PC-3 (cell line): ENCODE measurements around the gene CLRN3. TPM values are rescaled to one million over a fixed set of nuclear protein-coding genes. Genes with fewer than 3 reads are reported as not detected.

Source experiments
- ATAC-seq: fragments of 200-7000 bp; cut with Tn5 transposase; 2 replicates; pipeline ENCODE4 v1.9.1; 2020; ENCODE audit warnings: mild to moderate bottlenecking, moderate library complexity
- BruUV-seq: library from RNA; stranded (reverse); fragments of 400-500 nt; replicated peaks from 2 replicates; lab custom pipeline; 2021; lab: Mats Ljungman, UMichigan
- CTCF ChIA-PET: fragments of 300-600 bp; sonication (Branson Sonifier 250); formaldehyde crosslinking; loops from one replicate; lab custom pipeline; 2022; ENCODE audit warnings: antibody characterized with exemption; lab: Charles Lee
- POLR2A ChIA-PET: fragments of 300-600 bp; sonication (Branson Sonifier 250); formaldehyde crosslinking; loops from one replicate; lab custom pipeline; 2022; ENCODE audit warnings: antibody characterized with exemption; ENCODE audit not compliant: unreplicated experiment; lab: Charles Lee
- DNase-seq: peaks from one replicate; pipeline ENCODE4 v3.0.0-alpha.2; 2015
- H2AFZ ChIP-seq: fragments of 300-600 bp; sonication (generic); 2 replicates; pipeline ENCODE4 v1.6.0; 2016; ENCODE audit warnings: antibody characterized with exemption, low read length
- H3F3A ChIP-seq: fragments of 300-600 bp; sonication (generic); one replicate; pipeline ENCODE4 v1.6.0; 2017; ENCODE audit warnings: antibody characterized with exemption, low read length, control low read depth, mild to moderate bottlenecking; ENCODE audit not compliant: unreplicated experiment
- H3K27ac ChIP-seq: fragments of 300-600 bp; sonication (generic); 2 replicates; pipeline ENCODE4 v1.5.1; 2016; ENCODE audit warnings: mild to moderate bottlenecking, low read length
- H3K27me3 ChIP-seq: fragments of 300-600 bp; sonication (generic); 2 replicates; pipeline ENCODE4 v1.6.1; 2016; ENCODE audit warnings: low read length, mixed read lengths
- H3K36me3 ChIP-seq: fragments of 300-600 bp; sonication (generic); 2 replicates; pipeline ENCODE4 v1.6.1; 2016; ENCODE audit warnings: low read depth, mixed run types, low read length, mixed read lengths
- H3K4me1 ChIP-seq: fragments of 300-600 bp; sonication (generic); 2 replicates; pipeline ENCODE4 v1.5.1; 2016; ENCODE audit warnings: low read length; ENCODE audit not compliant: insufficient read depth
- H3K4me2 ChIP-seq: fragments of 300-600 bp; sonication (generic); 2 replicates; pipeline ENCODE4 v1.6.0; 2016; ENCODE audit warnings: low read length
- H3K4me3 ChIP-seq: fragments of 300-600 bp; sonication (generic); 2 replicates; pipeline ENCODE4 v1.5.1; 2016; ENCODE audit warnings: mild to moderate bottlenecking, low read length, mixed read lengths
- H3K79me2 ChIP-seq: fragments of 300-600 bp; sonication (generic); 2 replicates; pipeline ENCODE4 v1.6.1; 2017; ENCODE audit warnings: low read length, mixed read lengths
- H3K9ac ChIP-seq: fragments of 300-600 bp; sonication (generic); 2 replicates; pipeline ENCODE4 v1.6.0; 2016; ENCODE audit warnings: mild to moderate bottlenecking, low read length
- H3K9me2 ChIP-seq: fragments of 300-600 bp; sonication (generic); replicated peaks from 2 replicates; pipeline ENCODE4 v1.6.1; 2016; ENCODE audit warnings: mixed run types, low read length, mixed read lengths
- H3K9me3 ChIP-seq: fragments of 300-600 bp; sonication (generic); 2 replicates; pipeline ENCODE4 v1.6.1; 2016; ENCODE audit warnings: low read length, mixed read lengths
- H4K20me1 ChIP-seq: fragments of 300-600 bp; sonication (generic); 2 replicates; pipeline ENCODE4 v1.6.1; 2016; ENCODE audit warnings: low read length, mixed read lengths
- CTCF ChIP-seq: fragments of 300-600 bp; sonication (generic); conservative IDR thresholded peaks from 2 replicates; pipeline ENCODE4 v1.5.1; 2017; ENCODE audit warnings: antibody characterized with exemption, low read depth, mild to moderate bottlenecking, low read length
- EZH2 ChIP-seq: fragments of 300-600 bp; sonication (generic); IDR thresholded peaks from one replicate; pipeline ENCODE4 v1.6.1; 2017; ENCODE audit warnings: antibody characterized with exemption, mild to moderate bottlenecking, low read length; ENCODE audit not compliant: unreplicated experiment
- EZH2phosphoT487 ChIP-seq: fragments of 300-600 bp; sonication (generic); IDR thresholded peaks from 2 replicates; pipeline ENCODE4 v1.6.1; 2018; ENCODE audit warnings: mild to moderate bottlenecking, antibody characterized with exemption, low read length, borderline replicate concordance
- intact Hi-C: fragments of 100-400 bp; cut with micrococcal nuclease; formaldehyde crosslinking; loops from 2 replicates; pipeline ENCODE4 v1.9.0; 2023
- total RNA-seq: library from RNA; depleted of rRNA; stranded (reverse); fragments of >200 nt; gene quantifications from 2 replicates; pipeline ENCODE4 v1.2.3, GENCODE V29; 2014

CLRN3 gene
- total RNA-seq, 1 experiment from 2014 or later = not detected

GRCh38 chr10:127849921-127850320 lies 42.8 kb downstream of the CLRN3 start:
- Histone ChIP-seq H2AFZ (no peak overlapping the region), H4K20me1 (no peaks in the 10 kb centered on the region), H3K36me3 (no peaks in the 10 kb centered on the region), H3K79me2 (no peaks in the 10 kb centered on the region), H3F3A (no peaks in the 10 kb centered on the region), H3K4me1 (no peaks in the 10 kb centered on the region), H3K9me3 (no peaks in the 10 kb centered on the region), H3K27me3 (peaks cover 12% of the 10 kb centered on the region; the same call in 1 of the 2 replicates), H3K4me2 (no peak overlapping the region), H3K4me3 (no peak overlapping the region), H3K27ac (no peak overlapping the region), H3K9ac (no peak overlapping the region), H3K9me2 (no peaks in the 10 kb centered on the region)
- CTCF ChIA-PET = no interaction called here
- intact Hi-C loops = no loop called here
- DNase-seq (no peak), ATAC-seq (no peak)
- POLR2A ChIA-PET = no interaction called here
- TF ChIP-seq EZH2 = no peak
- no peak for TF ChIP-seq CTCF
- no peak for TF ChIP-seq EZH2phosphoT487
- BruUV-seq = no TSS peak

GRCh38 chr10:127849224-127849623 lies 43.5 kb downstream of the CLRN3 start:
- no TSS peak for BruUV-seq

More at GRCh38 chr10:127849224-127849623, 43.5 kb downstream of the CLRN3 start:
- no peaks in the 10 kb centered on the region for H4K20me1 ChIP-seq
- no peaks in the 10 kb centered on the region for H3K9me2 ChIP-seq
- H3K79me2 ChIP-seq = no peaks in the 10 kb centered on the region
- ATAC-seq = no peak
- H3K9ac ChIP-seq = no peak overlapping the region
- TF ChIP-seq EZH2phosphoT487 (no peak), CTCF (no peak), EZH2 (no peak)
- peaks cover 18% of the 10 kb centered on the region for H3K27me3 ChIP-seq
- H3K4me2 ChIP-seq = no peak overlapping the region
- ChIA-PET POLR2A (no interaction called here), CTCF (no interaction called here)
- no peaks in the 10 kb centered on the region for H3K4me1 ChIP-seq
- no peak for DNase-seq
- no peak overlapping the region for H3K27ac ChIP-seq
- no peak overlapping the region for H2AFZ ChIP-seq
- H3K4me3 ChIP-seq = no peak overlapping the region
- intact Hi-C loops = no loop called here
- H3F3A ChIP-seq = no peaks in the 10 kb centered on the region
- H3K9me3 ChIP-seq = no peaks in the 10 kb centered on the region
- H3K36me3 ChIP-seq = no peaks in the 10 kb centered on the region
